Stomach (tissue), 4 donors: ENCODE data around the gene CBFB.

Source experiments
- POLR2A ChIP-seq, 4 donors: fragments of 450-650 bp; IDR thresholded peaks; one replicate each; pipeline ENCODE4 v1.6.1; 2016; ENCODE audit warnings: antibody characterized with exemption in 4 of 4, control low read depth in 2 of 4, mild to moderate bottlenecking in 1 of 4, moderate library complexity in 1 of 4
- POLR2AphosphoS5 ChIP-seq, 3 donors: sonication (generic); formaldehyde crosslinking; IDR thresholded peaks; one replicate each; pipeline ENCODE4 v1.6.1; 2016; ENCODE audit warnings: antibody characterized with exemption in 3 of 3
- TF ChIP-seq, protein P1 (sequence below), 7 experiments: fragments of 450-650 bp in 4 of 7; fragments of 200-600 bp in 3 of 7; sonication (generic) in 3 of 7; IDR thresholded peaks; one replicate each; pipeline ENCODE4 v1.5.1; 2016 to 2019; ENCODE audit warnings: antibody characterized with exemption in 7 of 7, control low read depth in 2 of 7, mild to moderate bottlenecking in 1 of 7

DNA sequence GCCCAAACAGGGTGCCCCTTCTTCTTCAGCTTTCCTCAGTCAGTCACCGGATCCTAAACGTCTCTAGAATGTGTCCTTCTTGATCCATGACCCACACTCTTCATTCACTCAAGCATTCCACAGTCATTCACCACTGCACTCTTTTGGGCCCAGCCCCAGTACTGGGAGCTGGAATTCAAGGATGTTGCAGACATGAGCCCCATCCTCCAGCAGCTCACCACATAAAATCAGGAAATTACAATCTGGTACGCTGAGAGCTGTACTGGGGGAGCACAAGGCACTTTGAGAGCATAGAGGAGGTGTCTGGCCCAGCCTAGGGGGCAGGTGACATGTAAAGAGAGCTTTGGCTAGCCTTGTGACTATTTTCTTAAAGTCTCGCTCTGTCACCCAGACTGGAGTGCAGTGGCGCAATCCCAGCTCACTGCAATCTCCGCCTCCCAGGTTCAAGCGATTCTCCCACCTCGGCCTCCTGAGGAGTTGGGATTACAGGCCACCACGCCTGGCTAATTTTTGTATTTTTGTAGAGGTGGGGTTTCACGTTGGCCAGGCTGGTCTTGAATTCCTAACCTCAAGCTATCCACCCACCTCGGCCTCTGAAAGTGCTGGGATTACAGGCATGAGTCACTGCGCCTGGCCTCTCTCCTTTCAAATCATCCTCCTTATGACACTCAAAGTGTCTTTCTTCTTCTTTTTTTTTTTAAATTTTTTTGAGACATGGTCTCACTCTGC, 21.9 kb upstream of the CBFB start:
- TF ChIP-seq, protein P1, sequence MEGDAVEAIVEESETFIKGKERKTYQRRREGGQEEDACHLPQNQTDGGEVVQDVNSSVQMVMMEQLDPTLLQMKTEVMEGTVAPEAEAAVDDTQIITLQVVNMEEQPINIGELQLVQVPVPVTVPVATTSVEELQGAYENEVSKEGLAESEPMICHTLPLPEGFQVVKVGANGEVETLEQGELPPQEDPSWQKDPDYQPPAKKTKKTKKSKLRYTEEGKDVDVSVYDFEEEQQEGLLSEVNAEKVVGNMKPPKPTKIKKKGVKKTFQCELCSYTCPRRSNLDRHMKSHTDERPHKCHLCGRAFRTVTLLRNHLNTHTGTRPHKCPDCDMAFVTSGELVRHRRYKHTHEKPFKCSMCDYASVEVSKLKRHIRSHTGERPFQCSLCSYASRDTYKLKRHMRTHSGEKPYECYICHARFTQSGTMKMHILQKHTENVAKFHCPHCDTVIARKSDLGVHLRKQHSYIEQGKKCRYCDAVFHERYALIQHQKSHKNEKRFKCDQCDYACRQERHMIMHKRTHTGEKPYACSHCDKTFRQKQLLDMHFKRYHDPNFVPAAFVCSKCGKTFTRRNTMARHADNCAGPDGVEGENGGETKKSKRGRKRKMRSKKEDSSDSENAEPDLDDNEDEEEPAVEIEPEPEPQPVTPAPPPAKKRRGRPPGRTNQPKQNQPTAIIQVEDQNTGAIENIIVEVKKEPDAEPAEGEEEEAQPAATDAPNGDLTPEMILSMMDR (IDR thresholded peaks at IDR 0.05): no peak
- TF ChIP-seq POLR2A (IDR thresholded peaks at IDR 0.05) (no peak), POLR2AphosphoS5 (IDR thresholded peaks at IDR 0.05) (no peak)
